Measurements from ENCODE around the gene GADD45B. TPM values are rescaled to one million over a fixed set of nuclear protein-coding genes. Genes with fewer than 3 reads are reported as not detected.
A peak's percentile ranks its signal among the peaks of the same experiment; 100 is the strongest.

GADD45B gene
- total RNA-seq, 4 donors from 2014 or later, result 148 to 250 (median 195) TPM

- H3K9me3 ChIP-seq, result no peaks in the 10 kb centered on the region
- 97% methylated on average over 8 of the region's 8 CpGs for WGBS, 2 donors
- no peaks in the 10 kb centered on the region for H3K36me3 ChIP-seq
- H3K4me3 ChIP-seq (replicated peaks in 1 of 3), result no peak overlapping the region
- H3K4me1 ChIP-seq, result peaks cover 0 to 30% of the 10 kb centered on the region in 2 donors
- TF ChIP-seq CTCF (IDR thresholded peaks at IDR 0.05) (no peak), POLR2A (IDR thresholded peaks at IDR 0.05) (no peak)
- no peaks in the 10 kb centered on the region for H3K27me3 ChIP-seq
- H3K27ac ChIP-seq, result no peak overlapping the region
- intact Hi-C loops (cut with DNase I), result no loop called here
- no peak for DNase-seq
These were observed 33.2 kb downstream of the GADD45B start for GRCh38 chr19:2509096-2509495.

GRCh38 chr19:2511570-2511969, 35.6 kb downstream of the GADD45B start:
- no peaks in the 10 kb centered on the region for H3K27me3 ChIP-seq
- H3K27ac ChIP-seq, result no peak overlapping the region
- WGBS, 2 donors, result 92 to 95% methylated on average over 12 to 17 of the region's 22 CpGs
- H3K4me1 ChIP-seq, result peaks cover 0 to 29% of the 10 kb centered on the region in 2 donors
- TF ChIP-seq CTCF (IDR thresholded peaks at IDR 0.05), result no peak
- no peak for TF ChIP-seq POLR2A (IDR thresholded peaks at IDR 0.05)
- intact Hi-C loops (cut with DNase I), result no loop called here
- no peak overlapping the region for H3K4me3 ChIP-seq (replicated peaks in 1 of 3)
- no peaks in the 10 kb centered on the region for H3K36me3 ChIP-seq
- no peak for DNase-seq
- no peaks in the 10 kb centered on the region for H3K9me3 ChIP-seq

GRCh38 chr19:2511991-2512390, 36.1 kb downstream of the GADD45B start:
- WGBS, 2 donors, result 88 to 92% methylated on average over 11 to 21 of the region's 21 CpGs
- TF ChIP-seq POLR2A (IDR thresholded peaks at IDR 0.05), result no peak
- TF ChIP-seq CTCF (IDR thresholded peaks at IDR 0.05), result no peak
- H3K27me3 ChIP-seq, result no peaks in the 10 kb centered on the region
- H3K36me3 ChIP-seq, result no peaks in the 10 kb centered on the region
- no peak overlapping the region for H3K4me3 ChIP-seq (replicated peaks in 1 of 3)
- no peak for DNase-seq
- intact Hi-C loops (cut with DNase I), result no loop called here
- H3K9me3 ChIP-seq, result no peaks in the 10 kb centered on the region
- H3K27ac ChIP-seq, result no peak overlapping the region
- peaks cover 0 to 25% of the 10 kb centered on the region in 2 donors for H3K4me1 ChIP-seq

- no peak for TF ChIP-seq CTCF (IDR thresholded peaks at IDR 0.05)
- TF ChIP-seq POLR2A (IDR thresholded peaks at IDR 0.05), result no peak
- Histone ChIP-seq H3K36me3 (no peaks in the 10 kb centered on the region), H3K9me3 (no peaks in the 10 kb centered on the region), H3K4me3 (replicated peaks in 1 of 3) (no peak overlapping the region), H3K4me1 (peaks cover 0 to 18% of the 10 kb centered on the region in 2 donors), H3K27ac (peak overlapping the region in 1 of 3 donors; percentile 17), H3K27me3 (no peaks in the 10 kb centered on the region)
- 71 to 77% methylated on average over 10 to 17 of the region's 41 CpGs for WGBS, 2 donors
- DNase-seq, result peak; percentile 67 to 70
- intact Hi-C loops (cut with DNase I), result no loop called here
These were observed 36.9 kb downstream of the GADD45B start for GRCh38 chr19:2512523-2513431.

GRCh38 chr19:2514981-2515518, 39.1 kb downstream of the GADD45B start:
- no peaks in the 10 kb centered on the region for H3K9me3 ChIP-seq
- H3K4me3 ChIP-seq (replicated peaks in 1 of 3), result no peak overlapping the region
- H3K27me3 ChIP-seq, result no peaks in the 10 kb centered on the region
- H3K4me1 ChIP-seq, result peaks cover 0 to 25% of the 10 kb centered on the region in 2 donors
- DNase-seq, result no peak
- no peaks in the 10 kb centered on the region for H3K36me3 ChIP-seq
- intact Hi-C loops (cut with DNase I), result no loop called here
- WGBS, 2 donors, result 94 to 95% methylated on average over 16 of the region's 16 CpGs
- no peak overlapping the region for H3K27ac ChIP-seq
- no peak for TF ChIP-seq POLR2A (IDR thresholded peaks at IDR 0.05)
- no peak for TF ChIP-seq CTCF (IDR thresholded peaks at IDR 0.05)

All from thyroid gland (tissue), 4 donors.